ENCODE results near the gene ROGDI.

DNA sequence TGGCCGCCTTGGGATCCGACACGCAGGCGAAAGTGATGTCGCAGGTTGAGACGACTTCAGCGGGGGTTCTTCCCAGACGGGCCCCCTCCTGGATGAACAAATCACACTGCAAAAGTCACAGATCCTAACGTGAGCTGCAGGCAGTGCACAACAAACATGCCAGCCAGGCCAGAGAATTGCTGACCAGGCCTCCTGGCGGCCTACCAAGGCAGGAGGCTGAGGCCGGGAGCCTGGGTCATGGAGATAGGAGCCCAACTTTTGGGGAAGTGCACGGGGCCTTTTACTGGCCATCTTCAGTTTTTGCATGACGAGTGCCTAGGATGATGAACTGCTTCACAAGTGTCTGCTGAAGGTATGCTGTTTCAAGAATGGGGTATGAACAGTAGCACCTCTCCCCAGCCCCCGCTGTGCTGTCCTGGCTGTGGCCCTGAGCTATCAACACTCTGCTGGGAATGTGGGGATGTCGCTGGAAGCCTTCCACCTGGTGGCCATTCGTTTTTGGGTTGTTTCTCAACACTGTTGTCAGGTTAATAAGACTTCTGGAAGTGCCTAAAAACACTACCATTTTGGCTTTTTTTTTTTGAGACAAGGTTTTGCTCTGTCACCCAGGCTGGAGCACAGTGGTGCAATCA is 12.2 kb upstream of the ROGDI start:
- TF ChIP-seq, protein P1, sequence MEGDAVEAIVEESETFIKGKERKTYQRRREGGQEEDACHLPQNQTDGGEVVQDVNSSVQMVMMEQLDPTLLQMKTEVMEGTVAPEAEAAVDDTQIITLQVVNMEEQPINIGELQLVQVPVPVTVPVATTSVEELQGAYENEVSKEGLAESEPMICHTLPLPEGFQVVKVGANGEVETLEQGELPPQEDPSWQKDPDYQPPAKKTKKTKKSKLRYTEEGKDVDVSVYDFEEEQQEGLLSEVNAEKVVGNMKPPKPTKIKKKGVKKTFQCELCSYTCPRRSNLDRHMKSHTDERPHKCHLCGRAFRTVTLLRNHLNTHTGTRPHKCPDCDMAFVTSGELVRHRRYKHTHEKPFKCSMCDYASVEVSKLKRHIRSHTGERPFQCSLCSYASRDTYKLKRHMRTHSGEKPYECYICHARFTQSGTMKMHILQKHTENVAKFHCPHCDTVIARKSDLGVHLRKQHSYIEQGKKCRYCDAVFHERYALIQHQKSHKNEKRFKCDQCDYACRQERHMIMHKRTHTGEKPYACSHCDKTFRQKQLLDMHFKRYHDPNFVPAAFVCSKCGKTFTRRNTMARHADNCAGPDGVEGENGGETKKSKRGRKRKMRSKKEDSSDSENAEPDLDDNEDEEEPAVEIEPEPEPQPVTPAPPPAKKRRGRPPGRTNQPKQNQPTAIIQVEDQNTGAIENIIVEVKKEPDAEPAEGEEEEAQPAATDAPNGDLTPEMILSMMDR (IDR thresholded peaks at IDR 0.05; ENCODE audit: low read length) = no peak
- TF ChIP-seq EZH2 (IDR thresholded peaks at IDR 0.05; ENCODE audit: borderline replicate concordance, low read length) = no peak
